Natural killer cell treated with Interleukin-12 subunit alpha and Interleukin-12 subunit beta and Interleukin-15 and Interleukin-18, amount 100 ng/mL, for 72 hours (primary cell): ENCODE results near the gene RHO. TPM values are rescaled to one million over a fixed set of nuclear protein-coding genes. Genes with fewer than 3 reads are reported as not detected.
"Not testable (repeated sequence)": the region's sequence is repeated elsewhere in the genome, so short reads cannot be mapped to it uniquely, and the experiment has no call there.

Source experiments
- ATAC-seq, 2 donors: fragments of 150-1000 bp; cut with Tn5 transposase in 1 of 2; sonication (Bioruptor Pico), chemical (Tn5 transposase) in 1 of 2; 2 replicates each; pipeline ENCODE4 v1.10.0; 2021
- DNase-seq: peaks from one replicate; pipeline ENCODE4 v3.0.0; 2022; ENCODE audit warnings: low spot score
- H3K27ac Mint-ChIP-seq, 2 donors: 1 replicate in 1 of 2; 2 replicates in 1 of 2; pipeline ENCODE4 v1.8.0; 2022; ENCODE audit warnings: mixed read lengths in 2 of 2, mild to moderate bottlenecking in 1 of 2, moderate library complexity in 1 of 2
- H3K27me3 Mint-ChIP-seq, 2 donors: 1 replicate in 1 of 2; 2 replicates in 1 of 2; pipeline ENCODE4 v1.8.0; 2022; ENCODE audit warnings: mixed read lengths in 2 of 2
- H3K36me3 Mint-ChIP-seq: one replicate; pipeline ENCODE4 v1.8.0; 2022; ENCODE audit warnings: mixed read lengths
- H3K4me1 Mint-ChIP-seq, 2 donors: 1 replicate in 1 of 2; 2 replicates in 1 of 2; pipeline ENCODE4 v1.8.0; 2022; ENCODE audit warnings: low read depth in 2 of 2, mixed read lengths in 2 of 2, mild to moderate bottlenecking in 1 of 2
- H3K4me3 Mint-ChIP-seq: one replicate; pipeline ENCODE4 v1.8.0; 2022; ENCODE audit warnings: mixed read lengths
- H3K9me3 Mint-ChIP-seq: 2 replicates; pipeline ENCODE4 v1.8.0; 2022; ENCODE audit warnings: mixed read lengths
- total RNA-seq, 2 donors: library from RNA; stranded (reverse); gene quantifications; one replicate each; pipeline ENCODE4 v1.2.3, GENCODE V29; 2022

The RHO gene
- total RNA-seq, 2 donors from 2014 or later: not detected

DNA sequence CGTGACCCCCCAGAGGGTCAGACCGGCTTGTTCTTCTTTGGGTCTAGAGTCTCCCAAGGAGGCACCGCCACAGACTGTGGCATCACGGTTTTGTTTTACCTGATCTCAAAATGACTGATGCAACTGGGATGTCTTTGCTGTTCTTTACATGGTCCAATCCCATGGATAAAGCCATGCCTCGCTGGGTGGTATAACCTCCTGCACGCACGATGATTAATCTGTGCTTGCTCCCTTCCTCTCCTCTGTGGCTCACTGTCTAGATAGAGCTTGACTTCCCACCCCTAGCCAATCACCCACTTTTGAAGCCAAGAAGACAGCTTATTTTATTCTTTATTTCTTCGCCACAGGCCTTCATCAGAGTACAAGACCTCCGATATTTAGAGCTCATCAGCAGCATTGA lies 36.6 kb upstream of the RHO start:
- Mint-ChIP-seq H3K27me3 (no peaks in the 10 kb centered on the region), H3K4me1 (peaks cover 0 to 3% of the 10 kb centered on the region in 2 donors), H3K27ac (peak overlapping the region in 1 of 2 donors; percentile 30), H3K4me3 (no peak overlapping the region), H3K9me3 (no peaks in the 10 kb centered on the region), H3K36me3 (no peaks in the 10 kb centered on the region)
- DNase-seq: no peak
- ATAC-seq: no peak

- no peaks in the 10 kb centered on the region for H3K9me3 Mint-ChIP-seq
- H3K36me3 Mint-ChIP-seq: no peaks in the 10 kb centered on the region
- no peak overlapping the region for H3K27ac Mint-ChIP-seq
- peaks cover 0 to 3% of the 10 kb centered on the region in 2 donors for H3K4me1 Mint-ChIP-seq
- ATAC-seq (no peak), DNase-seq (no peak)
- no peak overlapping the region for H3K4me3 Mint-ChIP-seq
- no peaks in the 10 kb centered on the region for H3K27me3 Mint-ChIP-seq
Measured at GRCh38 chr3:129492691-129493090, 35.7 kb upstream of the RHO start.

- no peak for DNase-seq
Measured at GRCh38 chr3:129493206-129493605, 35.2 kb upstream of the RHO start.

GRCh38 chr3:129494499-129494898 lies 33.9 kb upstream of the RHO start:
- H3K4me1 Mint-ChIP-seq, ATAC-seq, H3K4me3 Mint-ChIP-seq, H3K36me3 Mint-ChIP-seq, H3K9me3 Mint-ChIP-seq, DNase-seq, H3K27me3 Mint-ChIP-seq, H3K27ac Mint-ChIP-seq: not testable (repeated sequence)

More at GRCh38 chr3:129493206-129493605, 35.2 kb upstream of the RHO start:
- no peaks in the 10 kb centered on the region for H3K9me3 Mint-ChIP-seq
- no peak overlapping the region for H3K4me3 Mint-ChIP-seq
- no peaks in the 10 kb centered on the region for H3K36me3 Mint-ChIP-seq
- no peaks in the 10 kb centered on the region for H3K27me3 Mint-ChIP-seq
- no peak for ATAC-seq
- no peak overlapping the region for H3K27ac Mint-ChIP-seq
- peaks cover 0 to 3% of the 10 kb centered on the region in 2 donors for H3K4me1 Mint-ChIP-seq

DNA sequence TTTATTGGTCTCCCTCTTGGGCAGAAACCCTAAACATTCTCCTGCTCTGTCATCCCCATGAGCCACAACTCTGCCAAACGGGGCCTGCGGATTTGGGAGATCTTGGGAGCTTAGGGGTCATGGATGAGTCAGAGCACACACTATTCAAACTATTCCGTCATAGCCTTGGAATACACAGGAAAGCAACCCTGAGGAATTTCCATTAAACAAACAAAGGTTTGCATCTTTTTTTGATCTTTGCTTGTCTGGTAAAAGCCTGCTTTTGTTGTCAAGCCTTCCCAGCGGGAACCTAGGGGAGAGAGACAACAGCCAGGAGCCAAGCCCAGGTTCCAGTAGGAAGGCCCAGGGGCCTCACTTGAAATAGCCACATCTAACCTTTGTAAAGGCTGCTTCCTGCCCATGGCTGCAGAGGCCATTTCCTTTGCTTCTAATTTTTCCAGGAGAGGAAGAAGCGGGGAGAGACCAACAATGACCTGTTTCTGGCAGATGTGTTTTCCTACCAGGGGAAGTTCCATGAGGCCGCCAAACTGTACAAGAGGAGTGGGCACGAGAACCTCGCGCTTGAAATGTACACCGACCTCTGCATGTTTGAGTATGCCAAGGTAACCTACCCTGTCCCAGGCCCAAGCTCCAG lies 33.3 kb upstream of the RHO start:
- H3K36me3 Mint-ChIP-seq, ATAC-seq, H3K27ac Mint-ChIP-seq, H3K9me3 Mint-ChIP-seq, H3K4me1 Mint-ChIP-seq, DNase-seq, H3K4me3 Mint-ChIP-seq, H3K27me3 Mint-ChIP-seq: not testable (repeated sequence)

DNA sequence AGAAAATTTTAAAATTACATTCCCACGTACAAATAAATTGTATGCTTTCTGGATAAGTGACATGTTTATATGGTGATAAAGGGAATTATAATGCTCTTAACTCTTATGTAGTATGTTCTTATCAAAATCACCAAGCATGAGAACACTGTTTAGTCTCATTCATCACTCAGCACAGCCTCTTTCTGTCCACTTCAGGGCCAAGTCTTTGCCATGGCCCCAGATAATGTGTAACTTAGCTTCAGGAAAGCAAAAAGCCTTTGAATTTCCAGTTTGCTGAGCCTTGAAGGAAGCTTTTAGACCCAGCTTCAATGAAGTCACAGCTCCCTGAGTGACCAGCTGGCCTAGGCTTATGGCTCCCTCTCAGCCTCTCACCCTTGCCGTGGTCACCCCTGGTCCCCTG lies 30.6 kb upstream of the RHO start:
- not testable (repeated sequence) for H3K36me3 Mint-ChIP-seq, H3K4me3 Mint-ChIP-seq, H3K27ac Mint-ChIP-seq, H3K9me3 Mint-ChIP-seq, DNase-seq, H3K4me1 Mint-ChIP-seq, H3K27me3 Mint-ChIP-seq, ATAC-seq

DNA sequence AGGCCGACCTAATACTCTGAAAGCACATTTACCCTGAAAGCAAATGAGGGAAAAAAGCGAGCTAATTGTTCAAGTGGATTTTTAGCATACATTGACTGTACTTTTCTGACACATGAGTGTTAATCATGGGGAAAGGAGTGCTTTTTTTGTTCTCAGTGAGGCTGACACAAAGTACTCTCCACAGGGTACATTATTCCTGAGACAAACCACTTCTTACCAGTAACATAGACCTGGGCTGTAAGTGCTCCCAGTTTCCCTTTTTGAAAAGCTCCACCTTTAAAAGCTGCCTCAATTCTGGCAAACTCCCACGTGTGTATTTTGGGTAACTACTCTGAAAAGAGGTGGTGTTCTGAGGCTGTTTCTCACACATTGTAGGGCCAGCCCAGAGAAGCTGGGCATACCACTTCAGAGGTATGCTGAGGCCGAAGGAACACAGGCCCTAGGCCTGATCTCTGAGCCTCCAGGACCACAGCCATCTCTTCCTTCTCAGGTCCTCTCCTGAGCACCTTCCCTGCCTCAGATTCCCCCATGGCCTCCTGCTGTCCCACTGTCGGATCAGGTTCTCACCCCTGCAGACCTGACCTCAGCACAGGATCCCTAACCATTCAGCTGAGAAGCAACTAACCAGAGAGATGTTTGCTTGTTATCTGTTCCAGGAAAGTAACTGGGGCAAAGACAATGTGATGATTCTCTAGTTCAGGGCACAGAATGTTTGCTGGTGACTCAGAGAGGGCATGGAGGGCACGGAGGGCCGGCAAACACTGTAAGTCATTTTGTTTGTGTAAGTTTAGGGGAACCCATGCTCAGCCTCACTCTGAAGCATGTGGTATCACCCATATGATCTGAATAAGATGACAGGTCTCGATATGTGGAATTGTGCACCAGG lies 29.6 kb upstream of the RHO start:
- ATAC-seq, H3K4me3 Mint-ChIP-seq: not testable (repeated sequence)

DNA sequence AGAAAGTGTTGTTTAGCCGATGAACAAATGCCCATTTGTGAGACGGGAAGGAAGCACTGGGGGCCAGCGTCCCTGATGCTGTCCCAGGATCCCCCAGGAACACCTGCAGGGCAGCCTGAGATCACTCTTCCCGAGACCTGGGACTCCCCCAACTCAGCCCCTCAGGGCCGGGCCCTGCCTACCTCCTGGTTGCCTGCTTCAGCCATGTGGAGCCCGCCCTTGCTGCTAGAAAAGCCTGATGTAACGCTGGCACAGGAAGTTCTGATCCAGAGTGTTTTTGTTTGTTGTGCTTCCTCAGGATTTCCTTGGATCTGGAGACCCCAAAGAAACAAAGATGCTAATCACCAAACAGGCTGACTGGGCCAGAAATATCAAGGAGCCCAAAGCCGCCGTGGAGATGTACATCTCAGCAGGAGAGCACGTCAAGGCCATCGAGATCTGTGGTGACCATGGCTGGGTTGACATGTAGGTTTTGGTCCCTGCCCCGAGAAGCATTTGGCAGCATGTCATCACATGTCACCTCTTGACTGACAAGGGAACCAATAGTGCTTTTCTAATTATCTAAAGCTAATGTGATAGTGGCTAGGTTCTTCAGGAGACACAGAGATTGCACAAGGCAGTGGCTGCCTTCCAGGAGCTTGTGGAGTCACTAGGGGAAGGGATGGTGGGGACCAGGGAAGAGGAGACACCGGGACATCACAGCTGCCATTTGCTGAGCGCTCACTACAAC lies 28.7 kb upstream of the RHO start:
- H3K27me3 Mint-ChIP-seq, DNase-seq, H3K36me3 Mint-ChIP-seq, ATAC-seq, H3K4me3 Mint-ChIP-seq, H3K27ac Mint-ChIP-seq, H3K4me1 Mint-ChIP-seq, H3K9me3 Mint-ChIP-seq: not testable (repeated sequence)

More for the DNA sequence above, 29.6 kb upstream of the RHO start:
- not testable (repeated sequence) for H3K36me3 Mint-ChIP-seq, DNase-seq, H3K9me3 Mint-ChIP-seq, H3K4me1 Mint-ChIP-seq, H3K27ac Mint-ChIP-seq, H3K27me3 Mint-ChIP-seq

GRCh38 chr3:129500334-129500658 lies 28.1 kb upstream of the RHO start:
- H3K27me3 Mint-ChIP-seq: peaks cover 0 to 5% of the 10 kb centered on the region in 2 donors
- no peak for DNase-seq
- H3K4me1 Mint-ChIP-seq: peaks cover 0 to 8% of the 10 kb centered on the region in 2 donors
- ATAC-seq: no peak
- no peak overlapping the region for H3K27ac Mint-ChIP-seq
- no peaks in the 10 kb centered on the region for H3K36me3 Mint-ChIP-seq
- H3K9me3 Mint-ChIP-seq: no peaks in the 10 kb centered on the region
- H3K4me3 Mint-ChIP-seq: no peak overlapping the region

- H3K27ac Mint-ChIP-seq: no peak overlapping the region
- H3K27me3 Mint-ChIP-seq: peaks cover 0 to 5% of the 10 kb centered on the region in 2 donors
- no peak overlapping the region for H3K4me3 Mint-ChIP-seq
- peaks cover 0 to 8% of the 10 kb centered on the region in 2 donors for H3K4me1 Mint-ChIP-seq
- H3K36me3 Mint-ChIP-seq: no peaks in the 10 kb centered on the region
- no peaks in the 10 kb centered on the region for H3K9me3 Mint-ChIP-seq
- ATAC-seq (no peak), DNase-seq (no peak)
Measured at GRCh38 chr3:129501630-129502029, 26.8 kb upstream of the RHO start.

DNA sequence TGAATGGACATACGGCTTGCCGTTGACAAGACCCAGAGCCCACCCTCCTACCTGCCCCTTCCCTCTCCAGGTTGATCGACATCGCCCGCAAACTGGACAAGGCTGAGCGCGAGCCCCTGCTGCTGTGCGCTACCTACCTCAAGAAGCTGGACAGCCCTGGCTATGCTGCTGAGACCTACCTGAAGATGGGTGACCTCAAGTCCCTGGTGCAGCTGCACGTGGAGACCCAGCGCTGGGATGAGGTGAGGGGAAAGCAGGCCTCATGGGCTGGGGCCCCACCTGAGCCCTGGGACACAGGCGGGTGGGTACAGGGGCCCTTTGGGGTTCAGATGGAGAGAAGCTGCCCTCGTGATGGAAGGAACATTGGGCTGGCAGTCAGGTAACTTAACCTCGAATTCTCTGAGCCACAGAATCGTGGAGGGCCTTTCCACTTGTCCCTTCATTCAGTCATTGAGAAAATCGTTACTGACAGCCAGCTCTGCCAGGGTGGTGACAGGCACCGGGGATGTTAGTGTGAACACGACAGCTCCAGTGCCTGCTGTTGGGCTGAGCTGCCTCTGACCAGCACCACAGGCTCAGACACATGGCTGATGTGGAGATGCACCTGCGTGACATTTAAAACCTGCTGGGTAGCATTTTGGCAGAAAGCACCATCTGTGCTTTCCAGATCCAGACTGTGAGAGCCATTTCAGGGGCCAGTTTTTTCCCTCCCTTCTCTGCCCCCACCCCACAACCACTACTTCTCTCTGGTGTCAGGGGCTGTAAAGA lies 25.6 kb upstream of the RHO start:
- ATAC-seq (no peak), DNase-seq (no peak)

GRCh38 chr3:129503471-129504291 lies 24.8 kb upstream of the RHO start:
- Mint-ChIP-seq H3K27me3 (peaks cover 0 to 5% of the 10 kb centered on the region in 2 donors), H3K27ac (peak overlapping the region in 1 of 2 donors; percentile 50), H3K4me3 (no peak overlapping the region), H3K9me3 (no peaks in the 10 kb centered on the region), H3K36me3 (no peaks in the 10 kb centered on the region), H3K4me1 (peaks cover 0 to 10% of the 10 kb centered on the region in 2 donors)
- ATAC-seq (peak; percentile 28 to 59), DNase-seq (no peak)

More for the DNA sequence above, 25.6 kb upstream of the RHO start:
- Mint-ChIP-seq H3K4me3 (no peak overlapping the region), H3K36me3 (no peaks in the 10 kb centered on the region), H3K9me3 (no peaks in the 10 kb centered on the region), H3K27ac (no peak overlapping the region), H3K4me1 (peaks cover 0 to 8% of the 10 kb centered on the region in 2 donors), H3K27me3 (peaks cover 0 to 5% of the 10 kb centered on the region in 2 donors)
